Colonic mucosa (tissue), 4 donors: ENCODE results near the gene NLGN4X. TPM values are rescaled to one million over a fixed set of nuclear protein-coding genes. Genes with fewer than 3 reads are reported as not detected.

ENCODE experiments used
- DNase-seq: peaks from one replicate; pipeline ENCODE4 v3.0.0-alpha.2; 2020
- H3K27ac ChIP-seq: fragments of 200-600 bp; one replicate; pipeline ENCODE4 v1.8.0; 2021
- H3K27me3 ChIP-seq: fragments of 200-600 bp; one replicate; pipeline ENCODE4 v1.8.0; 2021
- H3K36me3 ChIP-seq: fragments of 200-600 bp; one replicate; pipeline ENCODE4 v1.8.0; 2021
- H3K4me1 ChIP-seq: fragments of 200-600 bp; one replicate; pipeline ENCODE4 v1.8.0; 2021; ENCODE audit warnings: mild to moderate bottlenecking
- H3K4me3 ChIP-seq: fragments of 200-600 bp; one replicate; pipeline ENCODE4 v1.8.0; 2021
- H3K9ac ChIP-seq, 2 donors: one replicate each; pipeline ENCODE4 v1.7.0; 2013; ENCODE audit warnings: control low read depth in 2 of 2, low read depth in 2 of 2, low read length in 2 of 2
- H3K9me3 ChIP-seq: fragments of 200-600 bp; one replicate; pipeline ENCODE4 v1.8.0; 2021
- intact Hi-C: fragments of 100-400 bp; cut with DNase I; formaldehyde crosslinking; loops from one replicate; pipeline ENCODE4 v1.14.1; 2022
- total RNA-seq, 2 donors: library from RNA; stranded (reverse); fragmentation: NEBNext Ultra II Directional in 1 of 2; extraction: Animal tissue kit (Norgen Biotek cat#: 25700) in 1 of 2; gene quantifications; one replicate each; pipeline ENCODE4 v1.2.1, GENCODE V29; 2021
- TF ChIP-seq, protein P1 (sequence below): fragments of 200-600 bp; IDR thresholded peaks from one replicate; pipeline ENCODE4 v1.8.0; 2022; ENCODE audit warnings: antibody characterized with exemption, mild to moderate bottlenecking
- donor health status: healthy.
- donor health status: DM: no; HTN: no; CAD: no.
- donor health status: DM: no; HTN: no; CAD: no.

NLGN4X gene
- total RNA-seq, 2 donors from 2014 or later = 0.89 to 2.2 TPM

DNA sequence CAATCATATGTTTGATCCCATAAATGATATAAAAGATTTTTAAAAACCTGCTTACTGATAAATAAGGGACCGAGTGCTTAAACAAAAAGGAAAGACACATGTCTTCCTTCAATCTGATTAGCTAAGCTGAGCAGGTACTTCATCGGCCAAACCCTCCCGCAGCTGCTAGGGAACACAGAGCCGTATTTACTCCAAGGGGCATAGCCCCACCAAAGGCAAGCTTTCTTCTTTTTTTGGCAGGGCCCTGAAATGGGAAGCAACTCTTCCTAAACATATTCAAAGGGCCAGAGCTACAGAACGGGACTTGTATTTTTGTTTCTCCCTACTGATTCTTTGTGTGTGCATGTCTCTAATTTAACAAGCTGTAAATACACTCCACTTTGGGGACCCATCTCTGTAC lies 337.3 kb downstream of the NLGN4X start:
- Histone ChIP-seq H3K4me1 (no peaks in the 10 kb centered on the region), H3K36me3 (no peaks in the 10 kb centered on the region), H3K27me3 (no peaks in the 10 kb centered on the region), H3K9ac (no peak overlapping the region), H3K9me3 (no peaks in the 10 kb centered on the region), H3K4me3 (no peak overlapping the region), H3K27ac (no peak overlapping the region)
- TF ChIP-seq, protein P1, sequence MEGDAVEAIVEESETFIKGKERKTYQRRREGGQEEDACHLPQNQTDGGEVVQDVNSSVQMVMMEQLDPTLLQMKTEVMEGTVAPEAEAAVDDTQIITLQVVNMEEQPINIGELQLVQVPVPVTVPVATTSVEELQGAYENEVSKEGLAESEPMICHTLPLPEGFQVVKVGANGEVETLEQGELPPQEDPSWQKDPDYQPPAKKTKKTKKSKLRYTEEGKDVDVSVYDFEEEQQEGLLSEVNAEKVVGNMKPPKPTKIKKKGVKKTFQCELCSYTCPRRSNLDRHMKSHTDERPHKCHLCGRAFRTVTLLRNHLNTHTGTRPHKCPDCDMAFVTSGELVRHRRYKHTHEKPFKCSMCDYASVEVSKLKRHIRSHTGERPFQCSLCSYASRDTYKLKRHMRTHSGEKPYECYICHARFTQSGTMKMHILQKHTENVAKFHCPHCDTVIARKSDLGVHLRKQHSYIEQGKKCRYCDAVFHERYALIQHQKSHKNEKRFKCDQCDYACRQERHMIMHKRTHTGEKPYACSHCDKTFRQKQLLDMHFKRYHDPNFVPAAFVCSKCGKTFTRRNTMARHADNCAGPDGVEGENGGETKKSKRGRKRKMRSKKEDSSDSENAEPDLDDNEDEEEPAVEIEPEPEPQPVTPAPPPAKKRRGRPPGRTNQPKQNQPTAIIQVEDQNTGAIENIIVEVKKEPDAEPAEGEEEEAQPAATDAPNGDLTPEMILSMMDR = no peak
- DNase-seq = no peak
- intact Hi-C loops = no loop called here

DNA sequence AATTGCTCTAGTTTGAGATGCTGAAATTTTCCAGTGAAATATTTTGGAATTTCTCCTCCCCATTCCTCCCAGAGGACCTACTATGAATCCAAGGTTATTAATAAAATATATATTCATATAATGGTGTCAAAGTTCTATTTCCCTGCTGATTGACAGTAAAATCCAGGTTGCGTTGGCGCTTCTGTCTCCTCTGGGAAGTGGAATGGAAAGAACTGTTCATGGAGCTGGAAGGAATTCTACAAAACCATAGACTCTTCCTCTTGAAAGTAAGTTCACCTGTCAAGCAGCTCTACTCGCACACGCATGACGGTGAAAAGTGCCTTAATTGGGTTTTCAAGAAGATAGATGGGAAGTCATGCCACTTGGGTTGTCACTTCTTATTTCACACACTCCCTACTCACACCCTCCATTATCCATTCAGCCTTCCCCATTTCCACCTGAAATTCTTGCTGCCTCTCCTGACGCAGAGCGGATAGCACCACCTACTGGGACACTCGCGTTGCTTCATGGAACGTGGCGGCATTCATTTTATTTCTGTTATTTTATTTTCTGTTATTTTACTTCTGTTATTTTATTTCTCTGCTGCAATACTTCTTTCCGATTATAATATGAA lies 351.6 kb downstream of the NLGN4X start:
- H3K9me3 ChIP-seq = no peaks in the 10 kb centered on the region
- H3K9ac ChIP-seq = no peak overlapping the region
- no peak for DNase-seq
- no peaks in the 10 kb centered on the region for H3K4me1 ChIP-seq
- H3K36me3 ChIP-seq = no peaks in the 10 kb centered on the region
- H3K27me3 ChIP-seq = no peaks in the 10 kb centered on the region
- intact Hi-C loops = no loop called here
- no peak overlapping the region for H3K4me3 ChIP-seq
- TF ChIP-seq, protein P1 = no peak
- H3K27ac ChIP-seq = no peak overlapping the region

DNA sequence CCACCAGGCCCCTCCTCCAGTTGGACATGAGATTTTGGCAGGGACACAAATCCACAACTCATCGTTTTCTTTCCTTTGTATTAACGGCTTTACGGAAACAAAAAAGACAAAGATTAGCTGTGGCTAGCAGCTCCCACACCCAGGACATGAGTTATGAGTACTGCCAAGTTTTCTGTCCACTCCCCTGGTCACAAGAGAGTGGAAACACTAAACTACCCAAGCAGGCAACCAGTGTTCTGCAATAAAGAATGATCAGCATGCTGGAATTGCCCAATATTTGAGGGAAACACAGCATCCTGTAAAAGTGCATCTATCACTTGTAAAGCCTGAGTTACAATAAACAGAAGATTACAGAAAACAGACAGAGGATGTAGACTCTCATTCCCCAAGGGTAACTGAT lies 358.4 kb downstream of the NLGN4X start:
- H3K27me3 ChIP-seq = no peaks in the 10 kb centered on the region
- TF ChIP-seq, protein P1 = no peak
- no peak overlapping the region for H3K4me3 ChIP-seq
- H3K4me1 ChIP-seq = no peaks in the 10 kb centered on the region
- H3K9ac ChIP-seq = no peak overlapping the region
- no peak overlapping the region for H3K27ac ChIP-seq
- no peak for DNase-seq
- intact Hi-C loops = no loop called here
- H3K36me3 ChIP-seq = no peaks in the 10 kb centered on the region
- no peaks in the 10 kb centered on the region for H3K9me3 ChIP-seq

DNA sequence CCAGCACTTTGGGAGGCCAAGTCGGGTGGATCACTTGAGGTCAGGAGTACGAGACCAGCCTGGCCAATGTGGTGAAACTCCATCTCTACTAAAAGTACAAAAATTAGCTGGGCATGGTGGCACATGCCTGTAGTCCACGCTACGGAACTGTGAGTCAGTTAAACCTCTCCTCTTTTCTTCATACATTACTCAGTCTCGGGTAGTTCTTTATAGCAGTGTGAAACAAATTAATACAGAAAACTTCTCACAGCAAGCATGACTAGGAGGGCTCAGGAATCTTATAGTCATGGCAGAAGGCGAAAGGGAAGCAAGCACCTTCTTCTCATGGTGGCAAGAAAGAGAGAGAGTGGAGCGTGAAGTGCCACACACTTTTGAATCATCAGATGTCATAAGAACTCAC lies 358.9 kb downstream of the NLGN4X start:
- H3K27me3 ChIP-seq = no peaks in the 10 kb centered on the region
- intact Hi-C loops = no loop called here

DNA sequence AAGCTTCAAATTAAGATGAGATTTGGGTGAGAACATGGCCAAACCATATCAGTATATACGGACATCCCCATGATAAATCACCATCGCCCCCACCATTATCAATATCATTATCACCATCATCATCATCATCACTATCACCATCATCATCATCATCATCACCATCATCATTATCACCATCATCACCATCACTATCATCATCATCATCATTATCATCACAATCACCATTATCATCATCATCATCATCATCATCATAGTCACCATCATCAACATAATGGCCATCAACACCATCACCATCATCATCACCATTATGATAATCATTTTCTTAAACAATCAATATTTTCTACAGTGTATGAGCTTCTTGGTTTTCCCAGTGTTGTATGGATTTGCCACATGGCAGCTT lies 360.9 kb downstream of the NLGN4X start:
- H3K27me3 ChIP-seq = no peaks in the 10 kb centered on the region
- H3K9ac ChIP-seq = no peak overlapping the region
- no peaks in the 10 kb centered on the region for H3K9me3 ChIP-seq
- TF ChIP-seq, protein P1 = no peak
- no peak overlapping the region for H3K4me3 ChIP-seq
- H3K4me1 ChIP-seq = no peaks in the 10 kb centered on the region
- intact Hi-C loops = no loop called here
- H3K27ac ChIP-seq = no peak overlapping the region
- no peaks in the 10 kb centered on the region for H3K36me3 ChIP-seq
- no peak for DNase-seq

More for the DNA sequence above, 358.9 kb downstream of the NLGN4X start:
- Histone ChIP-seq H3K36me3 (no peaks in the 10 kb centered on the region), H3K4me1 (no peaks in the 10 kb centered on the region), H3K9me3 (no peaks in the 10 kb centered on the region), H3K9ac (no peak overlapping the region), H3K4me3 (no peak overlapping the region), H3K27ac (no peak overlapping the region)
- no peak for DNase-seq
- TF ChIP-seq, protein P1 = no peak
